GM13977 (cell line): ENCODE measurements around the gene ARRB2.

Experiments used
- DNase-seq: peaks from one replicate; pipeline ENCODE4 v3.0.0; 2012; ENCODE audit warnings: low spot score
- in situ Hi-C: fragments of 300-500 bp; cut with MboI; formaldehyde crosslinking; loops from one replicate; pipeline ENCODE4 v1.12.0; 2022; ENCODE audit warnings: low sequenced_read_pairs, low pct_unique_long_range_greater_than_20kb, mixed read lengths, inconsistent platforms; ENCODE audit not compliant: unreplicated experiment
- TF ChIP-seq, protein P1 (sequence below): IDR thresholded peaks from 2 replicates; pipeline ENCODE4 v1.5.1; 2012; ENCODE audit warnings: mild to moderate bottlenecking, control low read depth; ENCODE audit not compliant: insufficient read depth; ENCODE audit errors: extremely low read depth, missing control alignments

ARRB2 gene

DNA sequence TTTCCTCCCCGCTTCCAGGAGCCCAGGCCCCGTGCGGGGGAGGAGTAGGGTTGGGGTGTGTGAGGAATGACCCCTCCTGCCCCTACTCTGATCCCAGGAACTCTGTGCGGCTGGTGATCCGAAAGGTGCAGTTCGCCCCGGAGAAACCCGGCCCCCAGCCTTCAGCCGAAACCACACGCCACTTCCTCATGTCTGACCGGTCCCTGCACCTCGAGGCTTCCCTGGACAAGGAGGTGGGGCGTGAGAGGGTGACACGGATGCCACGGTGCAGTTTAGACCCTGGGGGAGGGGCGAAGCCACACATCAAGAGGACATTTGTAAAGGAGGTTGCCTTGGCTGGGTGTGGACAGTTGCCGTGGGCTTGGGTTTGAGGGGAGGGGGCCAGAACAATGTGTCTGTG, 7.4 kb downstream of the ARRB2 start:
- TF ChIP-seq, protein P1, sequence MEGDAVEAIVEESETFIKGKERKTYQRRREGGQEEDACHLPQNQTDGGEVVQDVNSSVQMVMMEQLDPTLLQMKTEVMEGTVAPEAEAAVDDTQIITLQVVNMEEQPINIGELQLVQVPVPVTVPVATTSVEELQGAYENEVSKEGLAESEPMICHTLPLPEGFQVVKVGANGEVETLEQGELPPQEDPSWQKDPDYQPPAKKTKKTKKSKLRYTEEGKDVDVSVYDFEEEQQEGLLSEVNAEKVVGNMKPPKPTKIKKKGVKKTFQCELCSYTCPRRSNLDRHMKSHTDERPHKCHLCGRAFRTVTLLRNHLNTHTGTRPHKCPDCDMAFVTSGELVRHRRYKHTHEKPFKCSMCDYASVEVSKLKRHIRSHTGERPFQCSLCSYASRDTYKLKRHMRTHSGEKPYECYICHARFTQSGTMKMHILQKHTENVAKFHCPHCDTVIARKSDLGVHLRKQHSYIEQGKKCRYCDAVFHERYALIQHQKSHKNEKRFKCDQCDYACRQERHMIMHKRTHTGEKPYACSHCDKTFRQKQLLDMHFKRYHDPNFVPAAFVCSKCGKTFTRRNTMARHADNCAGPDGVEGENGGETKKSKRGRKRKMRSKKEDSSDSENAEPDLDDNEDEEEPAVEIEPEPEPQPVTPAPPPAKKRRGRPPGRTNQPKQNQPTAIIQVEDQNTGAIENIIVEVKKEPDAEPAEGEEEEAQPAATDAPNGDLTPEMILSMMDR: no peak
- in situ Hi-C loops: no loop called here

DNA sequence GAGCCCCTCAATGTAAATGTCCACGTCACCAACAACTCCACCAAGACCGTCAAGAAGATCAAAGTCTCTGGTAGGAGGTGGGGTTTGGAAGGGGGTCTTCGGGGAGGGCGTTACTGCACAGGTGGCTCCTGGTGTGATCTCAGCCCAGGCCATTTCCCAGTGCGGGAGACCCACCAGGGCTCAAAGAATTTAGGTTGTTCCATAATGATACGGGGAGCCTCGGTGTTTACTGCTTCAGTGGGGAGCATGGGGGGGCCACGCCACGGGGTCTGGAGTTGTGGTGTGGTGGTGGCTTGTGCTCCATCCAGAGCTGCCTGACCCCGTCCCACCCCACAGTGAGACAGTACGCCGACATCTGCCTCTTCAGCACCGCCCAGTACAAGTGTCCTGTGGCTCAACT, 7.8 kb downstream of the ARRB2 start:
- DNase-seq: no peak
- TF ChIP-seq, protein P1: no peak
- in situ Hi-C loops: no loop called here

More for the DNA sequence above, 7.4 kb downstream of the ARRB2 start:
- no peak for DNase-seq

DNA sequence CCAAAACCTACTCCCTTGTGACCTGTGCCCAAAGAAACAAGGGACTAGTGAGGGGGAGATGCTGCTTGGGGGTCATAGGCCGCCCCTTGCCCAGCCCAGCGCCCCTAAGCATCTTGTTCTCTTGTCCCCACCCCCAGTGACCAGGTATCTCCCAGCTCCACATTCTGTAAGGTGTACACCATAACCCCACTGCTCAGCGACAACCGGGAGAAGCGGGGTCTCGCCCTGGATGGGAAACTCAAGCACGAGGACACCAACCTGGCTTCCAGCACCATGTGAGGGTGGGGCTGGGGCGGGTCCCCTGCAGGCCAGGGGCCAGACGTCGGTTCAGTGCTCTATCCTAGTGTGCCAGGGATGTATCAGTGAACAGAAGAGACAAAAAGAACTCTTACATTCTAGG, 8.7 kb downstream of the ARRB2 start:
- no peak for DNase-seq
- TF ChIP-seq, protein P1: no peak
- in situ Hi-C loops: no loop called here

DNA sequence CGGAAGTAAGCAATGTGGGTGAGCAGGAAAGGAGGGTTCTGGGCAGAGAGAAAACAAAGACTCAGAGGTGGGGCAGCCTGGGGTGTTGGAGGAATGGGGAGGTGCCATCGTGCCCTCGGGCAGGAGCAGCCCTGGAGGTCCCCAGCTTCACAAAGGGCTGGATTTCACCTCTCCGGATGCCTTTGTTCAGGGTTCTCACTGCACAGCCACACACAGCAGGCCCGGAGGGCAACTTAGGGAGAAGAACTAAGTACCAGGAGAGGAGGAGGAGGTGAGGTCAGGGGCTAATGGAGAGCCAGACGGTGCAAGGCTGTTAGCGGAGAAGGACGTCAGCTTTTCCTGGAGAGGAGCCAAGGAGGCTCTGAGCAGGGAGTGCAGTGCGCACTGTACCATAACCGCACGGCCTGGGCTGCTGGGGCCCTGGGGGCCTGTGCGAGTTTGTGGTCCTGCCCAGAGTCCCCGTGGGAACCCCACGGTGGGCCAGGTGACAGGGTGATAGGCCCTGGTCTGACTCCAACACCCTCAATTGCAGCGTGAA, 9.3 kb downstream of the ARRB2 start:
- TF ChIP-seq, protein P1: no peak
- no peak for DNase-seq
- in situ Hi-C loops: no loop called here

DNA sequence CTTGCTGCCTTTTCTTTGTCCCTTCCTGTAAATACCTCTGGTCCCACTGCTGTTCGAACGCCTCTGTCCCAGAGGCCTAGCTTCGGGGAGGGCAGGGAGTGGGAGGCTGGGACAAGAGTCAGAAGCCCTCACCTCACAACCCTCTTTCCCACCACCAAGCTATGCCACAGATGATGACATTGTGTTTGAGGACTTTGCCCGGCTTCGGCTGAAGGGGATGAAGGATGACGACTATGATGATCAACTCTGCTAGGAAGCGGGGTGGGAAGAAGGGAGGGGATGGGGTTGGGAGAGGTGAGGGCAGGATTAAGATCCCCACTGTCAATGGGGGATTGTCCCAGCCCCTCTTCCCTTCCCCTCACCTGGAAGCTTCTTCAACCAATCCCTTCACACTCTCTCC, 10.4 kb downstream of the ARRB2 start:
- no peak for DNase-seq
- in situ Hi-C loops: no loop called here
- TF ChIP-seq, protein P1: no peak

DNA sequence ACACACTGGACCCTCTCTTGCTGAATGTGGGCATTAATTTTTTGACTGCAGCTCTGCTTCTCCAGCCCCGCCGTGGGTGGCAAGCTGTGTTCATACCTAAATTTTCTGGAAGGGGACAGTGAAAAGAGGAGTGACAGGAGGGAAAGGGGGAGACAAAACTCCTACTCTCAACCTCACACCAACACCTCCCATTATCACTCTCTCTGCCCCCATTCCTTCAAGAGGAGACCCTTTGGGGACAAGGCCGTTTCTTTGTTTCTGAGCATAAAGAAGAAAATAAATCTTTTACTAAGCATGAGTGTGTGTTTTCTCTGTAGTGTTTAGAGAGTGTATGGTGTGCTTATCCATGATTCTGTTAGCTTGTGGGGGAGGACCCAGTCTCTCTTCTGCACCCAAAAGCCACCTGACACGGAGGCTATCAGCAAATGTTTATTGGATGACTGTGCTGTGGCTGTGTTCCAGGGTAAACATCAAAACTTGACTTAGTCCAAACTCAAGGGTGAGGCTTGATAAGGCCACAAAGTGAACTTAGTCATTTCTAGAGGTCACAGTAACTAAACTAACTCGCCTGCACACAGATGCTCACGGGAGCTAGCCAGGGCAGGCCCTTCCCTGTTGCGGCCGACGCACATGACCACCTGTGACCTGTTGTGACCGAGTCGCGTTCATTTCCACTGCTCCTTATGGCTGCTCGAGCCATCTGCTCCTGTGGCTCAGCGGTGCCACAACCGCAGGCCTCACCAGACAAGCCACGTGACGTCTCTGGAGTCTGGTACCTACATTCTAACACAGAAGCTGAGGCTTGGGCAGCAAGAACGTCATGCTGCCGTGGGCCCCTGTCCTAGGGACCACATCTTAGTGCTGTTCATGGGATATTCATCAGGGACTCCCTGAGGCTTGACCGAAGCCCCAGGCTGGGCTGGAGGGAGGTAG, 11.0 kb downstream of the ARRB2 start:
- in situ Hi-C loops: no loop called here
- no peak for DNase-seq
- TF ChIP-seq, protein P1: no peak
